G401.6 (cell line): ENCODE data around the gene AOC2.

Experiments used
- FAIRE-seq: peaks from 2 replicates; lab custom pipeline; 2012; peaks lifted over from hg19 to GRCh38; lab: Jason Lieb, UNC

AOC2 gene, protein sequence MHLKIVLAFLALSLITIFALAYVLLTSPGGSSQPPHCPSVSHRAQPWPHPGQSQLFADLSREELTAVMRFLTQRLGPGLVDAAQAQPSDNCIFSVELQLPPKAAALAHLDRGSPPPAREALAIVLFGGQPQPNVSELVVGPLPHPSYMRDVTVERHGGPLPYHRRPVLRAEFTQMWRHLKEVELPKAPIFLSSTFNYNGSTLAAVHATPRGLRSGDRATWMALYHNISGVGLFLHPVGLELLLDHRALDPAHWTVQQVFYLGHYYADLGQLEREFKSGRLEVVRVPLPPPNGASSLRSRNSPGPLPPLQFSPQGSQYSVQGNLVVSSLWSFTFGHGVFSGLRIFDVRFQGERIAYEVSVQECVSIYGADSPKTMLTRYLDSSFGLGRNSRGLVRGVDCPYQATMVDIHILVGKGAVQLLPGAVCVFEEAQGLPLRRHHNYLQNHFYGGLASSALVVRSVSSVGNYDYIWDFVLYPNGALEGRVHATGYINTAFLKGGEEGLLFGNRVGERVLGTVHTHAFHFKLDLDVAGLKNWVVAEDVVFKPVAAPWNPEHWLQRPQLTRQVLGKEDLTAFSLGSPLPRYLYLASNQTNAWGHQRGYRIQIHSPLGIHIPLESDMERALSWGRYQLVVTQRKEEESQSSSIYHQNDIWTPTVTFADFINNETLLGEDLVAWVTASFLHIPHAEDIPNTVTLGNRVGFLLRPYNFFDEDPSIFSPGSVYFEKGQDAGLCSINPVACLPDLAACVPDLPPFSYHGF

DNA sequence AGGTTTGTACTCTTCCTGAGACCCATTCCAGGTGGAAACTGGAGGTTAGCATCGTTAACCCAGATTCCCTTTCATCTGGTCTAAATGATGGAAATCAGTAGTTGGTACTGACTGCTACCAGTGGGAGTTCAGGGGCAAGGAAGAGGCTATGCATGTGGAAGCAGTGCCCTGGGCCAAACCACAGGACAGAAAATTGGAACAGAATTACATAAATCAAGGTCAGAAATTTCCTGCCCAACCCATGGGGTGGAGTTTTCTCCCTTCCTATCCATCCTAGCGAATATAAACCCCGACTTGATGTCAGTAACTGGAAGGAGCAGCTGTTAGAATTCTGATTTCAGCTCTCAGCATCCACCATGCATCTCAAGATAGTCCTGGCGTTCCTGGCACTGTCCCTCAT lies at the start of gene AOC2:
Gene AOC2, plus strand, starts transcription at position 310 of the 400 bp plus-strand sequence. Its CDS starts 47 bp downstream, at position 357.
- FAIRE-seq = no peak

DNA sequence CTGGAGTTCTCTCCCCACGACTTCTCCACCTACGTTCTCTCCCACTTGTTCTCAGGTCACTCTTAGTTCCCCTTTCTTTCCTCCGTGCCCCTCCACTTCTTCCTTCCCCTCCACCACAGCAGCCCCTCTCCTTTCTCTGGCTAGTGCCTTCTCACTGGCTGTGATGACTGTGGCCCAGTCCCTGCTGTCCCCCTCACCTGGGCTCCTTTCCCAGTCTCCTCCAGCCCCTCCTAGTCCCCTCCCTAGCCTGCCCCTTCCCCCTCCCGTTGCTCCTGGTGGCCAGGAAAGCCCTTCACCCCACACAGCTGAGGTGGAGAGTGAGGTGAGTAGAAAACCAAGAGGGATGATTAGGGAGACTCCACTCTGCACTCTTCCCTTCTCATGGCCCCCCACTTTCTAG lies 49.3 kb upstream of the AOC2 start:
- no peak for FAIRE-seq

DNA sequence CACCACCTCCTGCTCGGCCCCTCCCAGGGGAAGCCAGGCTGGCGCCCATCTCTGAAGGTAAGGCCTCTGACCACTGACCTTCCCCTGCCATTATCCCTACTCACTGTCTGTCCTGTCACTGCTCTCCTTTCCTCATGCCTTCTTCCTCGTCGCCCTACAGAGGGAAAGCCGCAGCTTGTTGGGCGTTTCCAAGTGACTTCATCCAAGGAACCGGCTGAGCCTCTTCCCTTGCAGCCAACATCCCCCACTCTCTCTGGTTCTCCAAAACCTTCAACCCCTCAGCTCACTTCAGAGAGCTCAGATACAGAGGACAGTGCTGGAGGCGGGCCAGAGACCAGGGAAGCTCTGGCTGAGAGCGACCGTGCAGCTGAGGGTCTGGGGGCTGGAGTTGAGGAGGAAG lies 48.9 kb upstream of the AOC2 start:
- no peak for FAIRE-seq

DNA sequence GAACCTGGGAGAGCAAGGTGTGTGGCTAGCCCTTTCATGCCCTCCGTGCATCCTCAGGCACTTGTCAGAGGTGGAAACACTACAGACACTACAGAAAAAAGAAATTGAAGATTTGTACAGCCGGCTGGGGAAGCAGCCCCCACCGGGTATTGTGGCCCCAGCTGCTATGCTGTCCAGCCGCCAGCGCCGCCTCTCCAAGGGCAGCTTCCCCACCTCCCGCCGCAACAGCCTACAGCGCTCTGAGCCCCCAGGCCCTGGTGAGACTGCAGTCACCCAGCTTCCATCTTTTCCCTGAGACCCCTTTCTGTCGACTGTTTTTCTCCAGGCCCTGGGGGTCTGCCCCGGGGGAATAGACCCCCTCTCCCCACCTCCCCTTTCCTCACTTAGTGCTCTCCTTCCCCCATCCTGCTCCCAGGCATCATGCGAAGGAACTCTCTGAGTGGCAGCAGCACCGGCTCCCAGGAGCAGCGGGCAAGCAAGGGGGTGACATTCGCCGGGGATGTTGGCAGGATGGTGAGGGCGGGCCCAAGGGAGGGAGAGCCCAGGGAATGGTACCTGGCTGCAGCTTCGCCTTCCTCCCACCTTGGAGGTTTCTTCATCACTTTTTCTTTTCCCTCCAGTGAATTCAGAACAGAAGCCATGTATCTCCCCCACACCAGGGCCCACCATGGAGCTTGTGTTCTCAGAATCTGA lies 48.2 kb upstream of the AOC2 start:
- FAIRE-seq = no peak

DNA sequence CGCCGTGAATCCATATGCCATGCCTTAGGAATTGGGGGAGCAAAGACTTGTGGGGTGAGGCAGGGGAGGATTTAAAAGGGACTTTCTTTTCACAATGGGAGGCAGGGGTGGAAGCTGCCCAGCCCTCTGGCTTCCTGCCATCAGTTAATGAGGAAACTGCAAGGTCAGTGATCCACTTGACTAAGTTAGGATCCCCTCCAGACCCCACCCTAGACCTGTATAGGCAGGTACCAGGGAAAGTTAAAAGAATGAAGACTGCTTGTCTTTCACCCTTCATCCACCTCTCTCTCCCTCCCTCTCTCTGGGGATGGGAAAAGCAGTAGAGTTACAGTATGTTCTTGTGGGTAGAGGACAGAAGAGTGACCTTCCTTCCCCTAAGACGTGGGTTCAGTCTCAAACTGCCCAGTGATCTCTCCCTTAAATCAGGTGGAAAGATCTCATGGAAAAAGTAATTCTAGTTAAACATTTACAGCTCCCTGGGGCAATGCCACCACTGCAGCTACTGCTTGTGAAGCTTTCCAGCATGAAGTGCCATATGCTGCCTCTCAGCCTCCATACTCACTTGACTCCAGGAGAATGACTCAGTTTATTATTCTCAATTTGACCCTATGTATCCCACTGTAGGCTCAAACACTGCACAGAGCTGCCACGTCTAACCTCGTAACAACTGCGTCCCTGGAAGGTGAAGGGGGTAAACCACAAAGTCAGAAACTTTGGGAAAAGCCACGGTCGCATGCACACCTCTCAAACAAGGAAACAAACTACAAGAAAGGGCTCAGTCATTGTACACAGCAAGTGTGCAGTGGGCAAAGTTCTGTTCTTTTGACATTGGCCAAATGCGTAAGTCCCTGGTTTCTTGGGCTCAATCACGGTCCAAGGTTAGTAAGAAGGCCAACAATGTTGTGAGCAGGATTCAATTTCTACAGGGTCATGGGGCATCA lies 47.0 kb upstream of the AOC2 start:
- no peak for FAIRE-seq

DNA sequence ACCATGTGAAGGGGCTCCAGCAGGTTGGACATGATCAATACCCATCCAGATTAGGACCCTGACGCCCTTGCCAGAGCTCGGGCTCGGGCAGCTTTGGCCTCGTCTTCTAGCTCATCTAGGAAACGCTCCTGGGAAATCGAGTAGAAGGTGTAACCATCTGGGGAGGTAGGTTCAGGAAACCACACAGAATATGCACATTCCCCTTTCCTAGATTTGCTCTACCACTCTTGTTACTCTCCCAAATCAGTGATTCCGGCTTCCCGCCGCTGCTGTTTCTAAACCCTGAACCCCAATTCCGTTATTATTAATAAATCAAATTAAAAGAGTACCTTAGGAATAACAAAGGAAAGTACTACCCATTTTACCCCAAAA lies 46.4 kb upstream of the AOC2 start:
- FAIRE-seq = no peak

DNA sequence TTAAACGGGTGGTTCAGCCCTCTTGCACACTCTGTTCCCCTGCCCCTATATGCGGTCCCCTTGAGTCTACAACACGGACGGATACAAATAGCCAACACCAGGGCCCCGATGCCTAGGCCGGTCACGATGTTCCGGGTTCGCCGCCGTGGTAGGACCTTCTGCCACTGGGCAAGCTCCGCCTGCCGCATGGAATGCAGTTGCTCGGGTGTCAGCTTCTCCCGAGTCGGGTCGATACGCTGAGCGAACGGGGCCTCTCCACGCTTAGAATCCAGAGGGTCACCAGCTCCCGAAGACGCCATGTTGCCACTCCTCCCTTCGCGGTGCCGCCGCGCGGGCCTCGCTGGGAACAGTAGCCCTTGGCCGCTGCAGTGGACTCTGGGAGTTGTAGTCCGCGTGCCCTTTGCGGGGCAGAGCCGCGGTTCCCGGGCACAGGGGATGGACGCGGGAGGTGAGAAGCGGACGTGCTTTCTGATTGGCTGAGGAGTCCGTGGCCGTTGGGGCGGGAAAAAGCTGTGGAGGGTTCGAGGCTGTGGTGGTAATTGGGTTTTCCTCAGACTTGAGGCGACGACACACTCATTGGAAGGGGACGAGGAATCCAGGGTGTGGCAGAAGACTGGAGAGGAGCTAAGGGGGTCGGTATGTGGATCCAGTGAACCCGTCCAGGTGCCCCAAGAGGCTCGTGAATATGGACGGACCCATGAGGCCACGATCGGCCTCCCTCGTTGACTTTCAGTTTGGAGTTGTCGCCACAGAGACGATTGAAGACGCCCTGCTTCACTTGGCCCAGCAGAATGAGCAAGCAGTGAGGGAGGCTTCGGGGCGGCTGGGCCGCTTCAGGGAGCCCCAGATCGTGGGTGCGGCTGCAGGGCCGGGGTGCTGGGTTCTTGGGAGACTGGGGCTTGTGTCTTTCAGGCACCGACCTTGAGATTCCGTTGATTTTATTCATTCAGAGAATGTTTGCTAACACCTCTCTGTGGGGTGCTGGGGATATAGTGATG lies 45.7 kb upstream of the AOC2 start, which contains the start of the genes CNTD1 and COA3:
Gene CNTD1, plus strand, starts transcription at position 479 of the 998 bp plus-strand sequence. Its CDS starts 207 bp downstream, at position 686.
Gene COA3, minus strand, starts transcription at position 322 of the 998 bp plus-strand sequence. Its CDS starts 23 bp downstream, at position 299.
- peak; percentile 44 for FAIRE-seq

DNA sequence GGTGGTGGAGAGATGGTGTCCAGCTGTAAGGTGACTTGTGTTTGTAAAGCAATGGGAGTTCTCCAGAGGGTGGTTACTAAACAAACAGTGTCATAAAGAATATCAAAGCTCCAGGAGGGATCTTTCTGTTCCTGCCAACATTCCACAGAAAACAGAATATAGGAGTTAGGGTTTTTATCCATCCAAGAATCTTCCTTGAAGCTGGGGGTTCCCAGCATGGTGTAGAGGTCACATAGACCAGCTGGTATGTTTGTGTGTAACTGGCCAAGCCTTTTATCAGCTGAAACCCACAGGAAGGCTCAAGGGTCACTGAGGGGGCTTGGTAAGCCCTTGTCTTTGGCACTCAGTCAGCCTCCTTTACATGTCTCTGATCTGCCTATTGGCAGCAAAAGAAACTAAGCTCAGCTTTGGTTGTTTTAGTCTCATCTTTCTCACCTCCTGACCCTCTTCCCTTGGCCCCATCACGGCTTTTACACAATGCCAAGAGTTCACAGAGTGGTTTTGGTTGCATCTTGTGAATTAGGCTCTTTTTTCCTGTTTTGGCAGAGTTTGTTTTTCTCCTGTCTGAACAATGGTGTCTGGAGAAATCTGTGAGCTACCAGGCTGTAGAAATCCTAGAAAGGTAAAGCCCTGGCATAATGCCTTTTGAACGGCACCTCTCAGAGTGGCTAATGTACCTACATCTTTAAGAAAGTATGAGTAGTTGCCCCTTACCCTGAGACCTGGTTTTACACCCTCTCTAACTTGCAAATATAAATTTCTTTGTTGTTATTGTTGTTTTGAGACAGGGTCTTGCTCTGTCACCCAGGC lies 41.1 kb upstream of the AOC2 start:
- no peak for FAIRE-seq

DNA sequence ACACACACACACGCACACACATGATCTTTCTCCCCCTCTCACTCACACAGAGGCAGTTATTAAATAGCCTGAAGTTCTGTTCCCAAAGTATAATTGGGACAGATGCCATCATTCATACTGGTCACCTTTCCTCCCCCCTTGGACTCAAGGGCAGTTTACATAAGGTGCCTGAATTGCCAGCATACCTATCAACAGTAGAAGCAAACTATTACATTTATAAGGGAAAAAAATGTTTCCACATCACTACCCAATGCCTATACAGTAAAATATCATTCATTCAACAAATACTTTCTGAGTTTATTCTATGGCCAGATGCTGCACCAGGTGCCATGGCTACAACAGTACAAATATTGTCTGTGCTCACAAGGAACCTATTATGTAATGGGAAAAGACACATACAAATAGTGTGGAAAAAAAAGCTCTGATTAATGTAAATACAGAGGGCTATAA lies 39.4 kb upstream of the AOC2 start:
- no peak for FAIRE-seq

DNA sequence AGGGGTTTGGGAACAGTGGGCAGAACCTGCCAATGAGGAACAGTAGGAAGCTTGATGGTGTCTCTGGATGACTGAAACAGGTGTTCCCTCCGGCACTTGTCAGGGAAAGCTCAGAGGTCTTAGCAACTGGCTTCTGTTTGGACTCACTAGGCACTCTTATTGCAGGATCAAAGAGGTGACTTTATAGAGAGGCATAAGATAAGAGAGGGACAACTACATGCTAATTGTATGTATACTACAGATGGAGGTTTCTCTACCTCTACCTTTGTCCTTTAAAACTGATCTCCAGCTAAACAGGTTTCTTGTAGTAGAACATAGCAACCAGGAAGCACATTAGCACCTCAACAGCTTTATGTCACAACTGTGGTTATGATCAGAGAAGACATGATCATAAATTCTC lies 38.1 kb upstream of the AOC2 start:
- no peak for FAIRE-seq

DNA sequence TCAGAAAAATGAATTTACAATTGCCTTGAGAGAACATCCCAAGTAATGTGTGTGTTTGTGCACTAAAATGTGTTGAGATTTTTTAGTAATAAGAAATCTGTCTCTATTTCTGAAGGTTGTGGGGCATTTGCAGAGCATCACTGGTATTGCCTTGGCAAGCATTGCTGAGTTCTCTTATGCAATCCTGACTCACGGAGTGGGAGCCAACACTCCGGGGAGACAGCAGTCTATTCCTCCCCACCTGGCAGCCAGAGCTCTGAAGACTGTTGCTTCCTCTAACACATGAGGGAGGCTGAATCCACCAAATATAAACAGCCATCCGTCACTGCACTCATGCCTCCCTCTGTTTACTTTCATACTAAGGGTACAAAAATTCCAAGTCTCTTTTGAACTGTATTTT lies 35.1 kb upstream of the AOC2 start:
- no peak for FAIRE-seq

DNA sequence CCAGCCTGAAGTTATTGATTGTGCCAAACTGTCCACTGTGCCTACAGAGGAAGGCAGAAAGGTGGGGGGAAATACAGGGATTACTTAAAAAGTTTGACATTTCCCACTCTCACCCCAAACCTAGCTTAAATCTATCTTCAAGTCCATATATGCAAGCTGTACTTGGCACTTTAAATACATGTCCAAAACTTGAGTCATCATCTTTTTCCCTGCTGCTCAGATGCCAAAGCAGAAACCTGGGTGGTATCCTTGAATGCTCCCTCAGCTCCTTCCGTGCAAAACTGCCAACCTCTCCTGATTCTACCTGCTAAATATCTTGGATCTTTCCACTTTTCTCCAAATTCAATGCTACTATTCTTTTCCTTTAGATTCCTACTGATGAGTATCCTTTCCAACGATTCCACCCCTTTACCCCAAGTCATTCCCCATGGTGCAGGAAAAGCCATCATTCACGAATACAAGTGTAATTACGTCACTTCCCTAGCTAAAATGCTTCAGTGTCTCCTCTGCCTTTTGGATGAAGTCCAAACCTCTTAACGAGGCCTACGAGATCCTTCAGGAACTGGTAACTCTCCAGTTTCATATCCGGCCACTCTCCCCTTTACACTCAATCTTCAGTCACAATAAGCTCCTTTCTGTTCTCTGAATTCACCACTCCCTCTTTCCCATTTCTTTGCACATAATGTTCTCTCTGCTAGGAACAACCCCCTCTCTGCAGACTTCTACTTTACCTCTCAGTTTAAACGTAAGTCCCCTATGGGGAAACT lies 29.6 kb upstream of the AOC2 start:
- no peak for FAIRE-seq

DNA sequence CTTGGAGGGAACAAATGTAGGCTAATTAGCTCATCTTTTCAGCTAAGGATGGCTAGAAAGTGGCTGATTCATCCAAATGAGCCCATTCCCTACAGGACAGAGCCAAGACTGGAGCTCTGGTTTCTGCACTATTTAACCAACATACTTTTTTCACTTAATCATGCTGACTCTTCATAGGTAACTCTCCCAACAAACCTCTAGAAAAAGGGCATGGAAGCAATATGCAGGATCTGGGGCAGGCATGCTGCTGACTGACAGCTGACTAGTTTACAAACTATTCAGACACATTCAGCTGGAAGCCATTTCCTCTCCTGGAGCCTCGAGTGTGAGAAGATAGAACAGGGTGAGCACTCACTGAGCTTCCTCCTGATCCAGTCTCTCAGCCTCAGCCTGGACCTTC lies 26.5 kb upstream of the AOC2 start:
- no peak for FAIRE-seq

DNA sequence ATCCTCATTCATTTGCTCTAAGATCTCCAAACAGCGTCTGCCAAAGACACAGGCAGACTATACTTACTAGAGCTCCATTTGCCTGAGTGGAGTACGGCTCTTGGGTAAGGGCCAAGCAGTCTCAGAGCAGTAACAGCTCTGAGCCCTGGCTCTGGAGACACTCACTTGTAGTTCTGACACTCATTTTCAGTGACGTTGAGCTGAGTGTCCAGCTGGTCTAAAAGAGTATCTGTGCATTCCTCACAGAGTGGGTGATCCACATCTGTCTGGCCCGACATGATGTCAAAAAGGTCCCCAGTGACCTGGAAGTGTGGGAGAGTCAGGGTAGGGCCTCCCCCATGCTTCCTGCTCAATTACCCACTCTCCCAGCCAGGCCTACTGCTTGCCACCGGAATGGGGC lies 26.0 kb upstream of the AOC2 start:
- no peak for FAIRE-seq

DNA sequence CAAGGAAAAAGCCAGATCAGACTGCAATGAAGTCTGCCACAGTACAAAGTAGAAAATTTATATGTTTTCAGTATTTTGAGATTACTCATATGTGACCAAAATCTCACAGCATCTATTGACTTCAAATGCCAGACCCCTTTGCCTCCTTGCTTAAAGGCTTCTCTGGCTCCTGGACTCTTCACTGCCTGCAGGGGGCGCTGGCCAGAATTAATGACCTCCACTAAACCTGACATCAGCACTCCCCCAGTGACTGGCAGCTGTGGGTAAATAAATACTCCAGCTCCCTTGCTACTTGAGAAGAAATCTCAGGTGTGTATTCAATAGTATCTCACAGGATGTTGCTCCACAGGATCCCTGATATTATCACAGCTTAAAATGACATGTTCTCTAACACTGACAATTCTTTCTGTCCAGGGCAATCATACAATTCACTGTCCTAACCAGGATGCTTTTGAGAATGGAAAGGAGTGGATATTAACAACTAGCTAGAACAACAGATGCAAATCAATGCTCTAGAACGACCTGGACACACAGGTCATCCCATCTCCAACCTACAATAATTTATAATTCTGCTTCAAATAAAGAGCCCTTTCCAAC lies 24.3 kb upstream of the AOC2 start:
- no peak for FAIRE-seq

DNA sequence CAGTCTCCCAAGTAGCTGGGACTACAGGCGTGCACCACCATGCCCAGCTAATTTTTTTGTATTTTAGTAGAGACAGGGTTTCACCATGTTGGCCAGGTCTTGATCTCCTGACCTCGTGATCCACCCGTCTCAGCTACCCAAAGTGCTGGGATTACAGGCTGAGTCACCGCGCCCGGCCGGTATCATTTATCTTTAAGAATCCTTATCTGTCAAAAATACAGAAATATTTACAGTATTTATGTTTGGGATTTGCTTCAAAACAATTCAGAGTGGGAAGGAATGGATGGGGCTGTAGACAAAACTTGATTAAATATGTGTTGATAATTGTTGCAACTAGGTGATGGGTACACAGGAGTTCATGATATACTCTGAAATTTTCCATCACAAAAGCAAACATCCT lies 23.2 kb upstream of the AOC2 start:
- FAIRE-seq = no peak

DNA sequence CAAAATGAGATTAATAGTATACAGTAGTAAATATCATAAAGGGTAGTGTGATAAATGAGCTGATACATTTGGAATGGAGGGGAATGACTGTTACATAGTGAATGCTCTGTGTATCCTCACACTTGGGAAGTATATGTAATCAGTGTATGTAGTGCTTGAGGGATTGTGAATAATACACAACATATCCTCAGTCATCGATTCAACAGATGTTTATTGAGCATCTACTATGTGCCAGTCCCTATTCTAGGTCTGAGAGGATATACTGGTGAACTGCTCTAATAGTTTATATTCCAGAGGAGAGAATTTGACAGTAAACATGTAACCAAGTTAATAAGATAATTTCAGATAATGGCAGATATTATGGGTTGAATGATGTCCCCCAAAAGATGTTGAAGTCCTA lies 16.9 kb upstream of the AOC2 start:
- FAIRE-seq = no peak

DNA sequence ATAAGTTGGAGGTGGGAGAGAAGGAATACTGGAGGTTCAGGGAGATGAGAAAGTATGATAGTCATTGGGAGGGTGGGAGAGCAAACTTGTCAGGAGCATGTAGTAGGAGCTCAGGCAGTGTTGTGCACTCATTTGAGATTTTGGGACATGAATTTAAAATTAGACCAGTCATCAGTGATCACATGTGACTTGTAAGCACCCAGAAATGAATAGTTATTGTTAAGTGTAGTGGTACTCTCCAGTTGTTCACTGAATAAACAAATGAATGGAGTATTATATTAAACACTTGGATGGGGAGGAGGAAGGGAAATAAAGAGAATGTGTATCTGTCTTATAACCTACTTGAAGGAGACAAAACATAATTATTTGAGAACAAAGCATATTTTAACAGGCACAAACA lies 13.4 kb upstream of the AOC2 start:
- FAIRE-seq = no peak
